Type B pancreatic cell (in vitro differentiated cells): Measurements from ENCODE around the gene ITGB6. TPM values are rescaled to one million over a fixed set of nuclear protein-coding genes. Genes with fewer than 3 reads are reported as not detected.

Experiments used
- DNase-seq: peaks from one replicate; pipeline ENCODE4 v3.0.0; 2021; ENCODE audit warnings: mixed read lengths; ENCODE audit not compliant: unreplicated experiment; ENCODE audit errors: extremely low spot score
- H3K27ac Mint-ChIP-seq: 2 replicates; pipeline ENCODE4 v1.8.0; 2021; ENCODE audit warnings: mild to moderate bottlenecking, mixed read lengths
- H3K27me3 Mint-ChIP-seq: 2 replicates; pipeline ENCODE4 v1.8.0; 2021; ENCODE audit warnings: mixed read lengths
- H3K36me3 Mint-ChIP-seq: 2 replicates; pipeline ENCODE4 v1.8.0; 2021; ENCODE audit warnings: mixed read lengths
- H3K4me1 Mint-ChIP-seq: one replicate; pipeline ENCODE4 v1.8.0; 2021; ENCODE audit warnings: mixed read lengths; ENCODE audit not compliant: unreplicated experiment
- H3K4me3 Mint-ChIP-seq: 2 replicates; pipeline ENCODE4 v1.8.0; 2021; ENCODE audit warnings: mild to moderate bottlenecking, mixed read lengths
- H3K9me3 Mint-ChIP-seq: 2 replicates; pipeline ENCODE4 v1.8.0; 2021; ENCODE audit warnings: mixed read lengths
- CTCF ChIP-seq: fragments of 200-600 bp; sonication (generic); conservative IDR thresholded peaks from 2 replicates; pipeline ENCODE4 v1.5.0; 2021; ENCODE audit warnings: antibody characterized with exemption, mild to moderate bottlenecking
- total RNA-seq: library from RNA; stranded (reverse); gene quantifications from 2 replicates; pipeline ENCODE4 v1.2.1, GENCODE V29; 2021; ENCODE audit warnings: low replicate concordance

Gene ITGB6
- total RNA-seq, 1 donor from 2014 or later = 3.2 TPM

GRCh38 chr2:160209516-160209856, 9.4 kb upstream of the ITGB6 start:
- DNase-seq = no peak
- H3K27me3 Mint-ChIP-seq = peaks cover 4% of the 10 kb centered on the region

GRCh38 chr2:160208655-160209515, 8.8 kb upstream of the ITGB6 start:
- H3K4me3 Mint-ChIP-seq = no peak overlapping the region
- TF ChIP-seq CTCF = no peak
- H3K27me3 Mint-ChIP-seq = peaks cover 4% of the 10 kb centered on the region
- H3K27ac Mint-ChIP-seq = peak overlapping the region; percentile 73
- no peak for DNase-seq
- H3K9me3 Mint-ChIP-seq = no peaks in the 10 kb centered on the region
- H3K36me3 Mint-ChIP-seq = no peaks in the 10 kb centered on the region
- peaks cover 37% of the 10 kb centered on the region for H3K4me1 Mint-ChIP-seq

More at GRCh38 chr2:160209516-160209856, 9.4 kb upstream of the ITGB6 start:
- Mint-ChIP-seq H3K9me3 (no peaks in the 10 kb centered on the region), H3K4me1 (peaks cover 33% of the 10 kb centered on the region), H3K36me3 (no peaks in the 10 kb centered on the region), H3K27ac (no peak overlapping the region), H3K4me3 (no peak overlapping the region)
- TF ChIP-seq CTCF = no peak

GRCh38 chr2:160207804-160208654, 8.0 kb upstream of the ITGB6 start:
- no peaks in the 10 kb centered on the region for H3K36me3 Mint-ChIP-seq
- TF ChIP-seq CTCF = no peak
- no peak overlapping the region for H3K4me3 Mint-ChIP-seq
- peaks cover 40% of the 10 kb centered on the region for H3K4me1 Mint-ChIP-seq
- H3K27ac Mint-ChIP-seq = peak overlapping the region; percentile 73
- peaks cover 4% of the 10 kb centered on the region for H3K27me3 Mint-ChIP-seq
- no peaks in the 10 kb centered on the region for H3K9me3 Mint-ChIP-seq
- no peak for DNase-seq

GRCh38 chr2:160207271-160207670, 7.2 kb upstream of the ITGB6 start:
- Mint-ChIP-seq H3K27me3 (peaks cover 4% of the 10 kb centered on the region), H3K9me3 (peaks cover 3% of the 10 kb centered on the region), H3K4me1 (peaks cover 40% of the 10 kb centered on the region), H3K4me3 (no peak overlapping the region), H3K27ac (peak overlapping the region; percentile 73), H3K36me3 (no peaks in the 10 kb centered on the region)
- DNase-seq = no peak
- TF ChIP-seq CTCF = no peak

GRCh38 chr2:160206436-160206835, 6.4 kb upstream of the ITGB6 start:
- no peak overlapping the region for H3K4me3 Mint-ChIP-seq
- H3K27ac Mint-ChIP-seq = no peak overlapping the region
- peaks cover 4% of the 10 kb centered on the region for H3K27me3 Mint-ChIP-seq
- peaks cover 5% of the 10 kb centered on the region for H3K9me3 Mint-ChIP-seq
- H3K36me3 Mint-ChIP-seq = no peaks in the 10 kb centered on the region
- DNase-seq = no peak
- H3K4me1 Mint-ChIP-seq = peaks cover 40% of the 10 kb centered on the region
- no peak for TF ChIP-seq CTCF
